Stomach (tissue), 4 donors: Measurements from ENCODE around the gene ALG10B.

ENCODE experiments used
- CTCF ChIP-seq, 7 experiments: fragments of 450-650 bp in 4 of 7; fragments of 200-600 bp in 3 of 7; sonication (generic) in 3 of 7; IDR thresholded peaks; one replicate each; pipeline ENCODE4 v1.5.1; 2016 to 2019; ENCODE audit warnings: antibody characterized with exemption in 7 of 7, control low read depth in 2 of 7, mild to moderate bottlenecking in 1 of 7
- EP300 ChIP-seq: sonication (generic); formaldehyde crosslinking; IDR thresholded peaks from one replicate; pipeline ENCODE4 v1.6.1; 2017; ENCODE audit warnings: antibody characterized with exemption
- POLR2A ChIP-seq, 4 donors: fragments of 450-650 bp; IDR thresholded peaks; one replicate each; pipeline ENCODE4 v1.6.1; 2016; ENCODE audit warnings: antibody characterized with exemption in 4 of 4, control low read depth in 2 of 4, mild to moderate bottlenecking in 1 of 4, moderate library complexity in 1 of 4

- TF ChIP-seq POLR2A (IDR thresholded peaks at IDR 0.05) (no peak), CTCF (IDR thresholded peaks at IDR 0.05) (no peak), EP300 (no peak)
Measured at GRCh38 chr12:38367506-38367905, 50.9 kb downstream of the ALG10B start.
